Thymus (tissue), 11 donors: ENCODE data around the gene N4BP2L2. TPM values are rescaled to one million over a fixed set of nuclear protein-coding genes. Genes with fewer than 3 reads are reported as not detected.

Experiments
- DNase-seq, 9 donors: peaks; one replicate each; pipeline ENCODE4 v3.0.0-alpha.2; 2013; ENCODE audit warnings: low spot score in 9 of 9, low read depth in 6 of 9, missing footprints in 1 of 9
- H3K27ac ChIP-seq, 2 donors: one replicate each; pipeline ENCODE4 v1.5.1; 2013; ENCODE audit warnings: control low read depth in 1 of 2, low read depth in 1 of 2, low read length in 1 of 2, mild to moderate bottlenecking in 1 of 2, moderate library complexity in 1 of 2
- H3K27me3 ChIP-seq, 2 donors: one replicate each; pipeline ENCODE4 v1.5.1; 2013; ENCODE audit warnings: low read length in 1 of 2; ENCODE audit not compliant: control insufficient read depth in 2 of 2, insufficient read depth in 1 of 2
- H3K36me3 ChIP-seq, 2 donors: one replicate each; pipeline ENCODE4 v1.5.1; 2013; ENCODE audit warnings: low read length in 1 of 2, mild to moderate bottlenecking in 1 of 2, moderate library complexity in 1 of 2; ENCODE audit not compliant: control insufficient read depth in 2 of 2, insufficient read depth in 2 of 2
- H3K4me1 ChIP-seq, 2 donors: one replicate each; pipeline ENCODE4 v1.5.1; 2013; ENCODE audit warnings: low read length in 2 of 2; ENCODE audit not compliant: control insufficient read depth in 2 of 2, insufficient read depth in 2 of 2
- H3K4me3 ChIP-seq, 2 donors: one replicate each; pipeline ENCODE4 v1.5.1; 2013; ENCODE audit warnings: low read length in 2 of 2, control low read depth in 1 of 2, mild to moderate bottlenecking in 1 of 2
- H3K9me3 ChIP-seq, 2 donors: one replicate each; pipeline ENCODE4 v1.5.1; 2013; ENCODE audit warnings: low read length in 1 of 2, mild to moderate bottlenecking in 1 of 2; ENCODE audit not compliant: control insufficient read depth in 2 of 2, insufficient read depth in 1 of 2
- WGBS: extraction: QIAGEN DNeasy Blood & Tissue Kit; methylation state at CpG from one replicate; pipeline ENCODE4 v1.1.7; 2013; 5-methylcytosine and 5-hydroxymethylcytosine counted together
- polyA plus RNA-seq: library from polyadenylated mRNA; stranded (reverse); fragments of 200-250 nt; gene quantifications from one replicate; pipeline ENCODE4 v1.2.3, GENCODE V29; 2013
- total RNA-seq: library from RNA; stranded (reverse); fragments of 120-200 nt; gene quantifications from one replicate; pipeline ENCODE4 v1.2.4, GENCODE V29; 2013
- donor health status: healthy.

Gene N4BP2L2
- total and polyA plus RNA-seq, 2 donors = 123 to 137 TPM

DNA sequence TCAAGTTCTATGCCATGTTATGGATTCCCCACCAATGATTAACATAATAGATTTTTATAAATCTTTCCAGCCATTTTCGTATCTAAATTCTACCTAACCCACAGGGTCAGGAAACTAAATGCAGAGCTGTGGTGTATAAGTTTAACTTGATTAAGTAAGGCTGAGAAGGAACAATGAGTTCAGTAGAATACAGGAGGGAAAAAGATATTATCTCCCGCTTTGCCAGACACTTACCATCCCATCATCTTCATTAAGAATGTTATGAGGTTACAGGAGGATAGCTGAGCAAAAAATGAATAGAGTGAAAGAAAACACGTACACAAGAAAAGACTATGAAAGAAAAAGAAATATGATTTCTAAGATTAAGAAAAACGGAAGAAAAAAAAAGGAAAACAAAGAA, 27.1 kb downstream of the N4BP2L2 start:
- Histone ChIP-seq H3K27me3 (no peaks in the 10 kb centered on the region), H3K36me3 (peaks cover 0 to 14% of the 10 kb centered on the region in 2 donors), H3K4me1 (no peaks in the 10 kb centered on the region), H3K9me3 (no peaks in the 10 kb centered on the region), H3K27ac (no peak overlapping the region), H3K4me3 (no peak overlapping the region)
- 57% methylated on average over 4 of the region's 4 CpGs for WGBS
- no peak for DNase-seq

- DNase-seq = no peak
- WGBS = 97% methylated on average over 2 of the region's 2 CpGs
- H3K36me3 ChIP-seq = peaks cover 0 to 16% of the 10 kb centered on the region in 2 donors
Observed at GRCh38 chr13:32504876-32505275, 33.7 kb downstream of the N4BP2L2 start.

DNA sequence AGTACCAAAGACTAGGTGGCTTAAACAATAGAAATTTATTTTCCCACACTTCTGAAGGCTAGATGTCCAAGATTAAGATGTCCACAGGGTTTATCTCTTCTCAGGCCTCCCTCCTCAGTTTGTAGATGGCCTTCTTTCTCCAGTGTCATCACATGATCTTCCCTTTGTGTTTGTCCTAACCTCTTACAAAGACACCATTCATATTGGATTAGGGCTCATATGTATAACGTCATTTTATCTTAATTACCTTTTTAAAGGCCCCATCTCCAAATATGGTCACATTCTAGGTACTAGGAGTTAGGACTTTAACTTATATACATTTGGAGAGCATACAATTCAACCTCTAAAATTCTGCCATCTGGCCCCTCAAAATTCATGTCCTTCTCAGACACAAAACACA, 34.3 kb downstream of the N4BP2L2 start:
- H3K36me3 ChIP-seq = peaks cover 0 to 16% of the 10 kb centered on the region in 2 donors
- 93% methylated on average over 1 of the region's 1 CpG for WGBS
- H3K4me3 ChIP-seq = no peak overlapping the region
- no peak overlapping the region for H3K27ac ChIP-seq
- no peaks in the 10 kb centered on the region for H3K27me3 ChIP-seq
- no peaks in the 10 kb centered on the region for H3K4me1 ChIP-seq
- no peaks in the 10 kb centered on the region for H3K9me3 ChIP-seq
- no peak for DNase-seq

More at GRCh38 chr13:32504876-32505275, 33.7 kb downstream of the N4BP2L2 start:
- no peaks in the 10 kb centered on the region for H3K27me3 ChIP-seq
- H3K4me1 ChIP-seq = no peaks in the 10 kb centered on the region
- H3K4me3 ChIP-seq = no peak overlapping the region
- H3K9me3 ChIP-seq = no peaks in the 10 kb centered on the region
- H3K27ac ChIP-seq = no peak overlapping the region

GRCh38 chr13:32503727-32504126, 34.9 kb downstream of the N4BP2L2 start:
- H3K4me3 ChIP-seq = no peak overlapping the region
- H3K27ac ChIP-seq = no peak overlapping the region
- WGBS = 98% methylated on average over 5 of the region's 5 CpGs
- DNase-seq = no peak
- no peaks in the 10 kb centered on the region for H3K9me3 ChIP-seq
- peaks cover 0 to 13% of the 10 kb centered on the region in 2 donors for H3K36me3 ChIP-seq
- no peaks in the 10 kb centered on the region for H3K4me1 ChIP-seq
- no peaks in the 10 kb centered on the region for H3K27me3 ChIP-seq

- Histone ChIP-seq H3K27ac (no peak overlapping the region), H3K9me3 (no peaks in the 10 kb centered on the region), H3K36me3 (peaks cover 0 to 8% of the 10 kb centered on the region in 2 donors), H3K4me3 (no peak overlapping the region), H3K27me3 (no peaks in the 10 kb centered on the region), H3K4me1 (no peaks in the 10 kb centered on the region)
- 97% methylated on average over 6 of the region's 6 CpGs for WGBS
- no peak for DNase-seq
Observed at GRCh38 chr13:32501064-32501463, 37.5 kb downstream of the N4BP2L2 start.

GRCh38 chr13:32499538-32500210, 38.9 kb downstream of the N4BP2L2 start:
- peaks cover 0 to 4% of the 10 kb centered on the region in 2 donors for H3K36me3 ChIP-seq
- no peaks in the 10 kb centered on the region for H3K4me1 ChIP-seq
- WGBS = 98% methylated on average over 2 of the region's 2 CpGs
- no peaks in the 10 kb centered on the region for H3K9me3 ChIP-seq
- no peak overlapping the region for H3K4me3 ChIP-seq
- no peak overlapping the region for H3K27ac ChIP-seq
- no peak for DNase-seq
- no peaks in the 10 kb centered on the region for H3K27me3 ChIP-seq

DNA sequence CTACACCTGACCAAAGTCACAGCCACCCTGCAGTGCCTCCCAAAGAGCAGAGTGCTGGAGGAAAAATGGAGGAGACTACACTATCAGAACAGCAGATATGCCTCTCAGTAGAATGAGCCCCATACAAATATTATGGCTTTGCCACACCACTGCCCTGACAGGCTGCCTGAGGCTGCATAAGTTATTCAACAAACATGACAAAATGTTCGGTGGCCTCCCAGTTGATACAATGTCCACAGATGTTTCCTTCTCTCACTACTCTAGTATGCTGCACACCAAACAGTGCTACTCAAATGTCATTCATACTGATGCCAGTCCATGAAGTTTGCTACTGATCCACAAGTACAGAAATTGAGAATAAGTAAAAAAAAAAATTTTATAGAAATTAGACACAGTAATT, 41.0 kb downstream of the N4BP2L2 start:
- 40% methylated on average over 1 of the region's 1 CpG for WGBS
- Histone ChIP-seq H3K27me3 (no peaks in the 10 kb centered on the region), H3K27ac (no peak overlapping the region), H3K4me1 (no peaks in the 10 kb centered on the region), H3K9me3 (no peaks in the 10 kb centered on the region), H3K4me3 (no peak overlapping the region), H3K36me3 (peaks cover 0 to 1% of the 10 kb centered on the region in 2 donors)
- DNase-seq = no peak

GRCh38 chr13:32496599-32497160, 41.9 kb downstream of the N4BP2L2 start:
- H3K9me3 ChIP-seq = no peaks in the 10 kb centered on the region
- no peak for DNase-seq
- H3K27me3 ChIP-seq = no peaks in the 10 kb centered on the region
- H3K4me1 ChIP-seq = no peaks in the 10 kb centered on the region
- WGBS = 44% methylated on average over 1 of the region's 1 CpG
- H3K4me3 ChIP-seq = no peak overlapping the region
- no peaks in the 10 kb centered on the region for H3K36me3 ChIP-seq
- no peak overlapping the region for H3K27ac ChIP-seq

- no peaks in the 10 kb centered on the region for H3K9me3 ChIP-seq
- H3K4me3 ChIP-seq = no peak overlapping the region
- H3K27me3 ChIP-seq = no peaks in the 10 kb centered on the region
- WGBS = 96% methylated on average over 4 of the region's 4 CpGs
- no peak for DNase-seq
- H3K36me3 ChIP-seq = no peaks in the 10 kb centered on the region
- H3K27ac ChIP-seq = no peak overlapping the region
- no peaks in the 10 kb centered on the region for H3K4me1 ChIP-seq
Observed at GRCh38 chr13:32495841-32496240, 42.8 kb downstream of the N4BP2L2 start.
